SIG-M5 (cell line): ENCODE measurements around the gene RNF32.
"Not testable (repeated sequence)": the region's sequence is repeated elsewhere in the genome, so short reads cannot be mapped to it uniquely, and the experiment has no call there.

ENCODE experiments used
- DNase-seq: peaks from one replicate; lab custom pipeline; 2025; lab: John Stamatoyannopoulos, UW

Gene RNF32

GRCh38 chr7:156614434-156615264 is 25.9 kb upstream of the RNF32 start:
- no peak for DNase-seq

DNA sequence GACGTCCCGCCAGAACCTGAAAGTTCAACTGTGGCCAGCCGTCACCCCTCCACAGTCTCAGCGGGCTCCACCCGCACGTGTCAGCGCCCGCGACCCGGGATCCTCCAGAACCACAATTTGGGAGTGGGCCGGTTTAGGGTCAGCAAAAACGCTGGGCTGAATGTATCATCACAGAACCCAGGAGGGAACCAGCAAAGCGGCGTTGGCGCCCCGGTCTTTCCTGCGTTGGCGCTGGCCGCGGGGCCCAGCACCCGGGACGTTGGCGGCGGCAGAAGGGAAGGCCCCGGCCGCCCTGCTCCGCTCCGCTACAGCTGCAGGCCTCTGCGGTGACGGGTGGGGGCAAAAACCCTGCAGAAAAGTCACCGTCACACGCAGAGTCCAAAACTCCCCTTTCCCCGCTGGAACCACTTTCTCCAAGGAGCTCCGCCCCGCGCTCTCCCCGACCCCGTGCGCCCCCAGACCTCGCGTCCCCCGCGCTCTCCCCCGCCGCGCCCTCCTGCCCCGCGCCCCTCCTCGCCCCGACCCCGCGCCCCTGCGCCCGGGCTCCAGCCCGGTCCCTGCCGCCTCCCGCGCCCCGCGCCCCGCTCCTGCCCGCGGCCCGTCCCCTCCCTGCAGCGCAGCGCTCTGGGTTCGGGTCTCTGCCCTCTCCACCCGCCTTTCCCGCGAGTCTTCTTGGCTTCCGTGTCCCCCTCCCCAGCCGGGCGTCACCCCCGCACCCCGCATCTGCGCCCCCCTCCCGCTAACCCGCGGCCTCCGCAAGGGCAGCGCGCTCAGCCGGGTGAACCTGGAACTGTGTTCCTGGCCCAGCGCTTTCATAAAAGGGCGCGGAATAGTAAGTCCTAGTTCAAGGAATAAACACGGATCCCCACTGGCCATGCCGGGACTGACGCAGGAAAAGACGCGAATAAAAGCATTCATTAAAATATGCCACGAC is 24.0 kb upstream of the RNF32 start:
- DNase-seq: no peak

- DNase-seq: no peak
These were observed 23.4 kb upstream of the RNF32 start for GRCh38 chr7:156617215-156617614.

GRCh38 chr7:156618078-156618779 is 22.3 kb upstream of the RNF32 start:
- DNase-seq: no peak

GRCh38 chr7:156618780-156619367 is 21.7 kb upstream of the RNF32 start:
- DNase-seq: no peak

DNA sequence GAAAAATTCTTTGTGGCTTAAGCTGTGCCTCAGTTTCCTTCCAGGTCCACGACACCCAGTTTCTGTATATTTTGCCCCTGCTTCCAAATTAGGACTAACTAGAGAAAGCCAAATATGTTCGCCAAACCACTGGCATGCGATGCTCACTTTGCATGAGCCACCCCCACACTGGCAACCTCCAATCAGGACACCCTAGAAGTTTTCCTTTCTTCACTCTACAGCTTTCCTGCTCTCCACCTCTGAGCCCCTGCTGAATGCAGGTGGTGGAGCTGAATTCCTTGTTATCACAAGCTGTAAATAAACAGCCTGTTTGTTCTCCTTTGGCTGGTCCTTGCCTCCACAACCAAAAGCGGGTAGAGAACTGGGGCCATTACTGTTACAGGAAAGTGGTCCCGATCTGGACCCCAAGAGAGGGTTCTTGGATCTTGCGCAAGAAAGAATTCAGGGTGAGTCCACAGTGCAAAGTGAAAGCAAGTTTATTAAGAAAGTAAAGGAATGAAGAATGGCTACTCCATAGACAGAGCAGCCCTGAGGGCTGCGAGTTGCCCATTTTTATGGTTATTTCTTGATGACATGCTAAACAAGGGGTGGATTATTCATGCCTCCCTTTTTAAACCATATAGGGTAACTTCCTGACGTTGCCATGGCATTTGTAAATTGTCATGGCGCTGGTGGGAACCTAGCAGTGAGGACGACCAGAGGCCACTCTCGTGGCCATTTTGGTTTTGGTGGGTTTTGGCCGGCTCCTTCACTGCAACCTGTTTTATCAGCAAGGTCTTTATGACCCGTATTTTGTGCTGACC is 20.9 kb upstream of the RNF32 start:
- DNase-seq: not testable (repeated sequence)

- no peak for DNase-seq
These were observed 20.3 kb upstream of the RNF32 start for GRCh38 chr7:156620291-156620675.

GRCh38 chr7:156621652-156622051 is 18.9 kb upstream of the RNF32 start:
- DNase-seq: no peak

GRCh38 chr7:156625580-156625979 is 15.0 kb upstream of the RNF32 start:
- DNase-seq: no peak

DNA sequence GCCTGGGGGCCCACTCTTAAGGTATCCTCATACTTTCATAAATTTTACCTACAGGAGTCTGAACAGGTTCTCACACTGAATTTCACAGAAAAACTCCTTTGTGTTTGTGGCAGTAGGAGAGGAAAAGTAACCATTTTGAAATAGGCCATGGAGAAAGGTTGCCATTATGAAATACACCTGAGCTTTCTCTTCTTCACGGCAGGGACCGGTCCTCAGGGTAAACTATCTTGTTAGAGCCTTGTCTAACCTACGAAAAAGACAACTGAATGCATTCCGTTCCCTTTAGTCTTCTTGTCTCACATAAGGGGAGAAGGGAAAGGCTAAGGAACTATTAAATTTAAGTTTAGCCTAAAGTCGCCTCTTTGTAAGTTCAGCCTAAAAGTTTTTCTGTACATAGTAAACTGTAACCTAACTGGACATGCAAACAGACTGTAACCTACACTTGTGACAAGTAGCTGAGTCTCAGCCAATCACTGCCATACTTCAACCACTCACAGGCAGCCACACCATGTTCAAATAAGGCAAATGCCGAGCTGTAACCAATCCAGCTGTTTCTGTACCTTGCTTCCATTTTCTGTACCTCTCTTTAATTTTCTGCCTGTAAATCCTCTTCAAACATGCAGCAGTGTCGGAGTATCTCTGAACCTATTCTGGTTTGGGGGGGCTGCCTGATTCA is 14.2 kb upstream of the RNF32 start:
- DNase-seq: no peak

GRCh38 chr7:156628562-156628961 is 12.0 kb upstream of the RNF32 start:
- no peak for DNase-seq

DNA sequence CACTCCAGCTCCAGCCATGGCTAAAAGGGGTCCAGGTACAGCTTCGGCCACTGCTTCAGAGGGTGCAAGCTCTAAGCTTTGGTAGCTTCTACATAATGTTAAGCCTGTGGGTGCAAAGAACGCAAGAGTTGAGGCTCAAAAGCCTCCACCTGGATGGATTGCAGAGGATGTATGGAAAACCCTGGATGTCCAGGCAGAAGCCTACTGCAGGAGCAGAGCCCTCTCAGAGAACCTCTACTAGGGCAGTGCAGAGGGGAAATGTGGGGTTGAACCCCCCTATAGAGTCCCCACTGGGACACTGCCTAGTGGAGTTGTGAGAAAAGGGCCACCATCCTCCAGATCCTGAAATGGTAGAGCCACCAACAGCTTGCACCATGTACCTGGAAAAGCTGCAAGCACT is 10.7 kb upstream of the RNF32 start:
- no peak for DNase-seq

GRCh38 chr7:156634117-156634516 is 6.5 kb upstream of the RNF32 start:
- no peak for DNase-seq

- DNase-seq: no peak
These were observed 4.8 kb upstream of the RNF32 start for GRCh38 chr7:156635529-156636385.

GRCh38 chr7:156637093-156637492 is 3.5 kb upstream of the RNF32 start:
- not testable (repeated sequence) for DNase-seq

- no peak for DNase-seq
These were observed 2.0 kb upstream of the RNF32 start for GRCh38 chr7:156638443-156639077.

GRCh38 chr7:156639426-156640256 is 933 bp upstream of the RNF32 start:
- DNase-seq: no peak

DNA sequence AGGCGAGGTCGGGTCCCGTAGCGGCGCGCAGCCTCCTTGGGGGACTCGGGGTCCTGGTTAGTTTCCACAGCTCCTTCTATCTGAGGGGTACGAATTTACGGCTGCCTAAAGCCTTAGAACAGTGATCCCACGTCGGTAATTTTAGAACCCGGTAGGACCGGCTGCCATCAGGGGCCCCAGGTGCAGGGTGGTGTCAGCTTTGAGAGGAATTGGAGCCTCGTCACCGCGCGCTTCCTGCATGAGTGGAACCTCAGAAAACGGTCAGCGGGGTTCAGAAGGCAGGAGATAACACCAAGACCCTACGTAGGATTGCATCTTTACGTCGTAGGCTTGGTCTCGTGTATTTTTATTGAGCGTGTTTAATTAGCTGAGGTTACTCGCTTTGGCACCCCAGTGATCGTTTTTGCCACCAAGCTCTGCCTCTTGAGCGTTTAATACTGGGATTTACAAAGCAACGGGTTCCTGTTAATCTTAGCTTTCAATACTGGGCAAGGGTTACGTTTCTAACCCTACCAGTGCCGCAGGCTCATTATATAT is 443 bp downstream of the RNF32 start:
- no peak for DNase-seq
